Measurements from ENCODE around the gene AKAP1. TPM values are rescaled to one million over a fixed set of nuclear protein-coding genes. Genes with fewer than 3 reads are reported as not detected.

The AKAP1 gene, protein sequence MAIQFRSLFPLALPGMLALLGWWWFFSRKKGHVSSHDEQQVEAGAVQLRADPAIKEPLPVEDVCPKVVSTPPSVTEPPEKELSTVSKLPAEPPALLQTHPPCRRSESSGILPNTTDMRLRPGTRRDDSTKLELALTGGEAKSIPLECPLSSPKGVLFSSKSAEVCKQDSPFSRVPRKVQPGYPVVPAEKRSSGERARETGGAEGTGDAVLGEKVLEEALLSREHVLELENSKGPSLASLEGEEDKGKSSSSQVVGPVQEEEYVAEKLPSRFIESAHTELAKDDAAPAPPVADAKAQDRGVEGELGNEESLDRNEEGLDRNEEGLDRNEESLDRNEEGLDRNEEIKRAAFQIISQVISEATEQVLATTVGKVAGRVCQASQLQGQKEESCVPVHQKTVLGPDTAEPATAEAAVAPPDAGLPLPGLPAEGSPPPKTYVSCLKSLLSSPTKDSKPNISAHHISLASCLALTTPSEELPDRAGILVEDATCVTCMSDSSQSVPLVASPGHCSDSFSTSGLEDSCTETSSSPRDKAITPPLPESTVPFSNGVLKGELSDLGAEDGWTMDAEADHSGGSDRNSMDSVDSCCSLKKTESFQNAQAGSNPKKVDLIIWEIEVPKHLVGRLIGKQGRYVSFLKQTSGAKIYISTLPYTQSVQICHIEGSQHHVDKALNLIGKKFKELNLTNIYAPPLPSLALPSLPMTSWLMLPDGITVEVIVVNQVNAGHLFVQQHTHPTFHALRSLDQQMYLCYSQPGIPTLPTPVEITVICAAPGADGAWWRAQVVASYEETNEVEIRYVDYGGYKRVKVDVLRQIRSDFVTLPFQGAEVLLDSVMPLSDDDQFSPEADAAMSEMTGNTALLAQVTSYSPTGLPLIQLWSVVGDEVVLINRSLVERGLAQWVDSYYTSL
- 10 to 100 TPM; 31.0 to 36.9 (median 36.3) TPM for total RNA-seq

DNA sequence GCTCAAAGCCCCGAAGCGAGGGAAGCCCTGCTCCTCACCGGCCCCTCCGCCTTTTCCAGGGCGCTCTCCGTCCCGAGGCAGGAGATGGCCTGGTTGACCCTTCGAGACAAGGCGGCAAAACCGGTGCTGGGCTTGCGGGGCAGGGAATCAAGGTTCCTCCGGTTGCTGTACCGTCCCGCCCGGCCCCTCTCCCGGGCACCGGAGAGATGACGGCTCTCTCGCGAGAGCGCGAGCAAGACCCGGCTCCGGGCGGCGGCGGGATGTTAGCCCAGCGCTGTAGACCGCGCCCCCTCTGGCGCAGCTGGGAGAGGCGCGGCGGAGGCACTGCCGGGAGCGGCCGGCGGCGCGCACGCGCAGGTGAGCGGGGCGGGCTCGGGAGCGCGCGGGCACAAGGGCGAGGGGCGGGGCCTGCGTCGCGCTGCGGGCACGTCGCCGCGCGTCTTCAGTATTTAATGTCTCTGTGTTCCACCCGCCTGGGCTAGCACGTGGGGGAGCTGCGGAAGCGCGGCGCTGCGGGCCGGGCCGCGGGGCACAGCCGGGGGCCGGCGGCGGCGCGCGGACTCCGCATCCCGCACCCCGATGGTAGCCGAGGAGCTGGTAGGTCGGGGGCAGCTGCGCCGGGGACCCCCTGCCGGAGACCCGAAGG lies at the start of gene AKAP1:
Gene AKAP1 (plus strand): TSS at position 445 of the 646 bp plus-strand sequence. CDS start 20,219 bp downstream, outside the sequence.
- TF ChIP-seq, protein P1, sequence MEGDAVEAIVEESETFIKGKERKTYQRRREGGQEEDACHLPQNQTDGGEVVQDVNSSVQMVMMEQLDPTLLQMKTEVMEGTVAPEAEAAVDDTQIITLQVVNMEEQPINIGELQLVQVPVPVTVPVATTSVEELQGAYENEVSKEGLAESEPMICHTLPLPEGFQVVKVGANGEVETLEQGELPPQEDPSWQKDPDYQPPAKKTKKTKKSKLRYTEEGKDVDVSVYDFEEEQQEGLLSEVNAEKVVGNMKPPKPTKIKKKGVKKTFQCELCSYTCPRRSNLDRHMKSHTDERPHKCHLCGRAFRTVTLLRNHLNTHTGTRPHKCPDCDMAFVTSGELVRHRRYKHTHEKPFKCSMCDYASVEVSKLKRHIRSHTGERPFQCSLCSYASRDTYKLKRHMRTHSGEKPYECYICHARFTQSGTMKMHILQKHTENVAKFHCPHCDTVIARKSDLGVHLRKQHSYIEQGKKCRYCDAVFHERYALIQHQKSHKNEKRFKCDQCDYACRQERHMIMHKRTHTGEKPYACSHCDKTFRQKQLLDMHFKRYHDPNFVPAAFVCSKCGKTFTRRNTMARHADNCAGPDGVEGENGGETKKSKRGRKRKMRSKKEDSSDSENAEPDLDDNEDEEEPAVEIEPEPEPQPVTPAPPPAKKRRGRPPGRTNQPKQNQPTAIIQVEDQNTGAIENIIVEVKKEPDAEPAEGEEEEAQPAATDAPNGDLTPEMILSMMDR (IDR thresholded peaks at IDR 0.05; ENCODE audit: low read depth) = no peak

DNA sequence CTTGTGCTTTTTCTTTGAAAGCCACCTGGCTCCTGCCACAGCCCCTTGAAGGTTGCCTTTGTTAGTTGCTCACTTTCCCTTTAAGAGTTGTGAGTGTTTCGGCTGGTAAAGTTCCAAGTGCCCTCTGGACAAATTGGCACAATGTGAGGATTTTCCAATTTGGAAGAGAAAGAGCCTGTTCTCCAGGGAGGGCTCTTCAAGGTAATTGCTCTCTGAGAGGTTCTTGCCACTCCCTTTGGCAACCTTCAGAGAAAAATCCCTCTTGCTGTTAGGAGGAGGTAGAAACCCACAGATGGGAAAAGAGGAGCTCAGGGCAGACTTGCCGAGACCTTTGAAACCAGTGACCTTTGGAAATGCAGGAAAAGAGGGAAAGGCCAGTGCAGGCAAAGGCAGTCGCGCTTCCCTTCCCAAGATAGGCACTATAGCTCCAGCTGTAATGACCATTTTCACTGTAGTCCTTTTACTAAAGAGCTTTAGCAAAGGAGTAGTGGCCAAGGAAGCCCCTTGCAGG lies 49.0 kb upstream of the AKAP1 start:
- TF ChIP-seq, protein P1 (IDR thresholded peaks at IDR 0.05; ENCODE audit: low read depth) = no peak

DNA sequence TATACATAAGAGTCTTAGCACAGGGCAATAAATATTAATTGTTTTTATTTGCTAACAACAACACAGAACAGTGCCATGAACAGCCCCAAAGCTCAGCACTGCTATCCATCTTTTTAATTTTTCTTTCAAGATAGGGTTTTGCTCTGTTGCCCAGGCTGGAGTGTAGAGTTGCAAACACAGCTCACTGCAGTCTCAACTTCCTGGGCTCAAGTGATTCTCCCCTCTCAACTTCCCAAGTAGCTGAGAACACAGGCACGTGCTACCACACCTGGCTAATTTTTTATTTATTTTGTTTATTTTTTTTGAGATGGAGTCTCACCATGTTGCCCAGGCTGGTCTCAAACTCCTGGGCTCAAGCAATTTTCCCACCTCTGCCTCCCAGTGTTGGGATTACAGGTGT lies 47.6 kb upstream of the AKAP1 start:
- TF ChIP-seq, protein P1 (IDR thresholded peaks at IDR 0.05; ENCODE audit: low read depth) = no peak

DNA sequence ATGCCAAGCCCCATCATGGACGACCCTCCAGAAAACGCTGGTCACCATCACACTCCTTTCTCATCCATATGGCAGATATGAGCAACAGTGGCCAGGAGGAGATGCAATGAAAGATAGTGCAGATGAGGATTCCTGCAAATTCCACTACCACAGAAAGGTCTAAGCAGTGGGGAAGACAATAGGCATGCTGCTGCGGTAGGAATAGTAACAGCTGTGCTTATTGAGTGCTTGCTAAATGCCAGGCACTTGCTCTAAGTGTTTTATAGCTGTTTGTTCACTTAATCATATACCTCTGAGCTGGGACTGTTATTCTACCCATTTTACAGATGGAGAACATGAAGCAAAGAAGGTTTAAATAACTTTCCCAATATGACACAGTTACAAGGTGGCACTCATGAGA lies 46.6 kb upstream of the AKAP1 start:
- TF ChIP-seq, protein P1 (IDR thresholded peaks at IDR 0.05; ENCODE audit: low read depth) = no peak

DNA sequence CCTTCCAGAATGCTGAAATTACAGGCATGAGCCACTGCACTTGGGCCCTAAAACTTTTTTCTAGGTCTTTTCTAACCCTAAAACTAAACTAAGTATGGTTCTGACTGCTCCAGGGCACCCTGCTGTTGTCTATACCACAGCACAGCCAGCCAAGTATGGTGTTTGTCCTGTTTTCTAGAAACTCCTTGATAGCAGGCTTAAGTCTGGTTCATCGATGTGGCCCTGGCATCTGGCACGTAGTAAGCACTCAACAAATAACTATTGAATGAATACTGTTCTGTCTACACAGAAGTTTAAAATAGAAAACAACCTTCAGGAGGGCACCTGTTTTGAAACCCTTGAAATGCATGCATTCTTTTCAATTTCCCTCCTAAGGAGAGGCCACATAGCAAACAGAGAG lies 44.5 kb upstream of the AKAP1 start:
- TF ChIP-seq, protein P1 (IDR thresholded peaks at IDR 0.05; ENCODE audit: low read depth) = no peak

DNA sequence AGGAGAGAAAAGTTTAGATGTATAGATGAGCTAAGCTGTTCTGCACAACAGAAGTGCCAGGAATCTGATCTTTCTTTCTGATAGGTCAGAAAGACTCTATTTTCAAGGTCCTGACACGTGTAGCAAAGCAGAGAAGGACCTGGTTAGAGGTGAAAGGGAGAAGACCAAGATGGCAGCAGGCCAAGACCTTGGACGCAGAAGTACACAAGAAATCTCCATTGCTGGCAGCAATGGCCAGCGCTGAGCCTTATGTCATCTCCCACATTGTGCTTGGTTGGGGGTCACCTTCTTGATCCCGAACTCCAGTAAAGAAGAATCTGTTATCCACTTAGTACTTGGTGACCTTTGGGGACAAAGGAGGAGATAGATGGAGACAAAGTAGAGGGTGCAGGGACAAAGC lies 41.8 kb upstream of the AKAP1 start:
- TF ChIP-seq, protein P1 (IDR thresholded peaks at IDR 0.05; ENCODE audit: low read depth) = no peak
